ENCODE data around the gene ADAM12.

Gene ADAM12

GRCh38 chr10:126277181-126277580, 111.1 kb downstream of the ADAM12 start (continued):
- TF ChIP-seq CREB5 (CRISPR knock-in tag; IDR thresholded peaks at IDR 0.05; ENCODE audit: low read depth) = no peak

GRCh38 chr10:126272526-126272925, 115.8 kb downstream of the ADAM12 start:
- TF ChIP-seq TCF4 (CRISPR knock-in tag; IDR thresholded peaks at IDR 0.05; ENCODE audit: borderline replicate concordance) = no peak
- TF ChIP-seq CSDC2 (CRISPR knock-in tag; IDR thresholded peaks at IDR 0.05) = no peak
- TF ChIP-seq TOX (CRISPR knock-in tag; IDR thresholded peaks at IDR 0.05; ENCODE audit: borderline replicate concordance) = no peak
- TF ChIP-seq OSR1 (CRISPR knock-in tag; IDR thresholded peaks at IDR 0.05) = no peak
- TF ChIP-seq ZNF70 (CRISPR knock-in tag; IDR thresholded peaks at IDR 0.05) = no peak
- TF ChIP-seq CSRNP3 (CRISPR knock-in tag; IDR thresholded peaks at IDR 0.05) = no peak
- TF ChIP-seq GLIS3 (CRISPR knock-in tag; IDR thresholded peaks at IDR 0.05) = no peak
- TF ChIP-seq POU6F1 (CRISPR knock-in tag; IDR thresholded peaks at IDR 0.05; ENCODE audit: borderline replicate concordance, low read depth) = no peak
- TF ChIP-seq ZC3H10 (CRISPR knock-in tag; IDR thresholded peaks at IDR 0.05) = no peak
- no peak for TF ChIP-seq SNAI2 (CRISPR knock-in tag; IDR thresholded peaks at IDR 0.05)
- TF ChIP-seq PATZ1 (CRISPR knock-in tag; IDR thresholded peaks at IDR 0.05; ENCODE audit: borderline replicate concordance) = no peak
- no peak for TF ChIP-seq RARB (CRISPR knock-in tag; IDR thresholded peaks at IDR 0.05)
- TF ChIP-seq ESRRG (CRISPR knock-in tag; IDR thresholded peaks at IDR 0.05) = no peak
- no peak for ATAC-seq

- ATAC-seq = no peak
- TF ChIP-seq ARNTL (CRISPR knock-in tag; IDR thresholded peaks at IDR 0.05; ENCODE audit: borderline replicate concordance, low read depth) (no peak), ZFP3 (CRISPR knock-in tag; IDR thresholded peaks at IDR 0.05) (no peak), OSR1 (CRISPR knock-in tag; IDR thresholded peaks at IDR 0.05) (no peak), POU6F1 (CRISPR knock-in tag; IDR thresholded peaks at IDR 0.05; ENCODE audit: borderline replicate concordance, low read depth) (no peak)
Measured at GRCh38 chr10:126270111-126270510, 118.2 kb downstream of the ADAM12 start.

- no peak for ATAC-seq
- TF ChIP-seq CSRNP3 (CRISPR knock-in tag; IDR thresholded peaks at IDR 0.05) (no peak), RARB (CRISPR knock-in tag; IDR thresholded peaks at IDR 0.05) (no peak), OSR1 (CRISPR knock-in tag; IDR thresholded peaks at IDR 0.05) (no peak), GLIS3 (CRISPR knock-in tag; IDR thresholded peaks at IDR 0.05) (no peak), ZFP3 (CRISPR knock-in tag; IDR thresholded peaks at IDR 0.05) (no peak), ZNF70 (CRISPR knock-in tag; IDR thresholded peaks at IDR 0.05) (no peak), POU6F1 (CRISPR knock-in tag; IDR thresholded peaks at IDR 0.05; ENCODE audit: borderline replicate concordance, low read depth) (no peak)
Measured at GRCh38 chr10:126268013-126268920, 120.0 kb downstream of the ADAM12 start.
